ENCODE results near the gene NKPD1. TPM values are rescaled to one million over a fixed set of nuclear protein-coding genes. Genes with fewer than 3 reads are reported as not detected.

The NKPD1 gene
- total RNA-seq, 2 donors from 2014 or later, result not detected

DNA sequence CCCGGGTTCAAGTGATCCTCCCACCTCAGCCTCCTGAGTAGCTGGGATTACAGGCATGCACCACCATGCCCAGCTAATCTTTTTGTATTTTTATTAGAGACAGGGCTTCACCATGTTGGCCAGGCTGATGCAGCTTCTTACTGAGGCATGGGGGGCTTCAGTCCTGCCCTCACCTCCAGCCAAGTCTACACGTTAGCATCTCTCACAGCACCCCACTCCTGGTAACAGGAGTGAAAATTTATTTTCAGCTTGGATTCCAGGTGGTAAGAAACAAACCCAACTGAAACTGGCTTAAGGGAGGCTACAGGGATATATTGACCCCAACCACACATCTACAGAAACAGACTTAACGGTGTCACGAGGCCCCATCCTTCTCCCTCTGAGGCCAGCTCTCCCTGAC, 10.6 kb downstream of the NKPD1 start:
- Histone ChIP-seq H3K36me3 (replicated peaks in 1 of 2; ENCODE audit: insufficient read depth in 1 of 2, low read depth in 2 of 2) (no peaks in the 10 kb centered on the region), H3K9me3 (no peaks in the 10 kb centered on the region), H3K4me3 (no peak overlapping the region), H3K27ac (no peak overlapping the region), H3K4me1 (peaks cover 24% of the 10 kb centered on the region), H3K27me3 (peaks cover 0 to 25% of the 10 kb centered on the region in 2 donors)
- WGBS, 2 donors, result 87 to 91% methylated on average over 4 of the region's 4 CpGs
- TF ChIP-seq, protein P1, sequence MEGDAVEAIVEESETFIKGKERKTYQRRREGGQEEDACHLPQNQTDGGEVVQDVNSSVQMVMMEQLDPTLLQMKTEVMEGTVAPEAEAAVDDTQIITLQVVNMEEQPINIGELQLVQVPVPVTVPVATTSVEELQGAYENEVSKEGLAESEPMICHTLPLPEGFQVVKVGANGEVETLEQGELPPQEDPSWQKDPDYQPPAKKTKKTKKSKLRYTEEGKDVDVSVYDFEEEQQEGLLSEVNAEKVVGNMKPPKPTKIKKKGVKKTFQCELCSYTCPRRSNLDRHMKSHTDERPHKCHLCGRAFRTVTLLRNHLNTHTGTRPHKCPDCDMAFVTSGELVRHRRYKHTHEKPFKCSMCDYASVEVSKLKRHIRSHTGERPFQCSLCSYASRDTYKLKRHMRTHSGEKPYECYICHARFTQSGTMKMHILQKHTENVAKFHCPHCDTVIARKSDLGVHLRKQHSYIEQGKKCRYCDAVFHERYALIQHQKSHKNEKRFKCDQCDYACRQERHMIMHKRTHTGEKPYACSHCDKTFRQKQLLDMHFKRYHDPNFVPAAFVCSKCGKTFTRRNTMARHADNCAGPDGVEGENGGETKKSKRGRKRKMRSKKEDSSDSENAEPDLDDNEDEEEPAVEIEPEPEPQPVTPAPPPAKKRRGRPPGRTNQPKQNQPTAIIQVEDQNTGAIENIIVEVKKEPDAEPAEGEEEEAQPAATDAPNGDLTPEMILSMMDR (IDR thresholded peaks at IDR 0.05), result no peak
- no peak for TF ChIP-seq POLR2A (IDR thresholded peaks at IDR 0.05)
- ATAC-seq, result no peak
- intact Hi-C loops (cut with DNase I), result no loop called here
- no peak for DNase-seq

GRCh38 chr19:45149129-45149528, 11.7 kb downstream of the NKPD1 start:
- 79 to 88% methylated on average over 9 of the region's 9 CpGs for WGBS, 2 donors
- H3K4me3 ChIP-seq, result no peak overlapping the region
- no peak for ATAC-seq
- peaks cover 24% of the 10 kb centered on the region for H3K4me1 ChIP-seq
- no peaks in the 10 kb centered on the region for H3K9me3 ChIP-seq
- no peak overlapping the region for H3K27ac ChIP-seq
- peaks cover 0 to 25% of the 10 kb centered on the region in 2 donors for H3K27me3 ChIP-seq
- no peak for DNase-seq
- intact Hi-C loops (cut with DNase I), result no loop called here
- TF ChIP-seq POLR2A (IDR thresholded peaks at IDR 0.05), result no peak
- TF ChIP-seq, protein P1 (IDR thresholded peaks at IDR 0.05), result no peak
- no peaks in the 10 kb centered on the region for H3K36me3 ChIP-seq (replicated peaks in 1 of 2; ENCODE audit: insufficient read depth in 1 of 2, low read depth in 2 of 2)

GRCh38 chr19:45147835-45148676, 12.7 kb downstream of the NKPD1 start:
- ATAC-seq, result no peak
- intact Hi-C loops (cut with DNase I), result no loop called here
- TF ChIP-seq, protein P1 (IDR thresholded peaks at IDR 0.05), result no peak
- Histone ChIP-seq H3K4me3 (no peak overlapping the region), H3K9me3 (no peaks in the 10 kb centered on the region), H3K36me3 (replicated peaks in 1 of 2; ENCODE audit: insufficient read depth in 1 of 2, low read depth in 2 of 2) (no peaks in the 10 kb centered on the region), H3K4me1 (peaks cover 14% of the 10 kb centered on the region), H3K27ac (no peak overlapping the region), H3K27me3 (peaks cover 0 to 16% of the 10 kb centered on the region in 2 donors)
- DNase-seq, result no peak
- WGBS, 2 donors, result 89 to 95% methylated on average over 4 to 18 of the region's 18 CpGs

DNA sequence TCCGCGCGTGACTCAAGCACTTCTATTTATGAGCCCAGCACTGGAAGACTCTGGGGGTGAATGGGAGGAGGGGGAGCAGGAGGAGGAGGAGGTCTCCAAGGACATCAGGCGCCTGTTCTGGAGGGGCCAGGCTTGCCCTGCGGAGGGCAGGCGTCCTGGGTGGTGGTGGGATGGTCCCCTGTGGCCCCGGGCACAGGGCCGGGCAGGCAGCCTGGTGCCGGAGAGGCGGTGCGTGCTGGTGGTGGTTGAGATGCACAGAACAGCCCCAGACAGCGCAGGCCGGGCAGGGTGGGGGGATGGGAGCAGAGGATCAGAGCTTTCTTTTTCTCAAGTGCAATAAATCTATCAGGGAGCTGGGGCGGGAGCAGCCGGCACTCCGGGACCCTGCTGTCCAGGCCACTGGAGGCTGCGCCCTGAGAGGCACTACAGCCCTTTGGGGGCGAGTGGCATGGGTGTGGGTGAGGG, 14.0 kb downstream of the NKPD1 start:
- Histone ChIP-seq H3K36me3 (replicated peaks in 1 of 2; ENCODE audit: insufficient read depth in 1 of 2, low read depth in 2 of 2) (peaks cover 4 to 5% of the 10 kb centered on the region in 2 donors), H3K9me3 (no peaks in the 10 kb centered on the region), H3K27me3 (peaks cover 0 to 9% of the 10 kb centered on the region in 2 donors), H3K4me3 (no peak overlapping the region), H3K27ac (no peak overlapping the region), H3K4me1 (peaks cover 1% of the 10 kb centered on the region)
- DNase-seq, result no peak
- intact Hi-C loops (cut with DNase I), result no loop called here
- TF ChIP-seq POLR2A (IDR thresholded peaks at IDR 0.05), result no peak
- TF ChIP-seq, protein P1 (IDR thresholded peaks at IDR 0.05), result no peak
- ATAC-seq, result no peak
- 89 to 94% methylated on average over 6 to 18 of the region's 18 CpGs for WGBS, 2 donors

All from body of pancreas (tissue), 4 donors.